Bone marrow (tissue), 2 donors: Measurements from ENCODE around the gene DLGAP5.
A peak's percentile ranks its signal among the peaks of the same experiment; 100 is the strongest.

Experiments used
- DNase-seq, 2 donors: peaks; one replicate each; lab custom pipeline; 2025; lab: John Stamatoyannopoulos, UW

The DLGAP5 gene

DNA sequence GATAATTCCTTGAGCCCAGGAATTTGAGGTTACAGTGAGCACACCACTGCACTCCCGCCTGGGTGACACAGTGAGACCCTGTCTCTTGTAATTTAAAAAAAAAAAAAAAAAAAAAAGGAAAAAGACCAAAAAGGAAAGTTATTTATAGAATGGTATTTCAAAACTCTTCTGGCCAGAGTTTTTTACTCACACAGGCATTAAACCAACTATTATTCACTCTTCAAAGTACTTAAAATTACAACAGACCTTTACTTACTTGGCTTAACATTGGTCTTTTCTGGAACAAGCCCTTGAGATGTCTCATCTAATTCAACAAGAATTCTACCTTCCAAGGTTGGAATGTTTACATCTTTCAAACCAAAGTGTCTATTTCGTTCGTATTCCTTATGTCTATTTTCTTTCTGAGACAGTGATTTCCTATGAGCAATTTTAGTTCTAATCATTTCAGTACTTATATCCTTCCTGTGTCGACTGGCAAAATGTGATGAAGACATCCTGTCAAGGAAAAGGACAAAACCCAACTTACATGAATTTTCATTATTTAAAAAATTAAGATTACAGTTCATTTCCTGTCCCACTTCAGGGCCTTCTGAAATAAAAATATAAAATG is 2.6 kb downstream of the DLGAP5 start:
- DNase-seq = no peak

DNA sequence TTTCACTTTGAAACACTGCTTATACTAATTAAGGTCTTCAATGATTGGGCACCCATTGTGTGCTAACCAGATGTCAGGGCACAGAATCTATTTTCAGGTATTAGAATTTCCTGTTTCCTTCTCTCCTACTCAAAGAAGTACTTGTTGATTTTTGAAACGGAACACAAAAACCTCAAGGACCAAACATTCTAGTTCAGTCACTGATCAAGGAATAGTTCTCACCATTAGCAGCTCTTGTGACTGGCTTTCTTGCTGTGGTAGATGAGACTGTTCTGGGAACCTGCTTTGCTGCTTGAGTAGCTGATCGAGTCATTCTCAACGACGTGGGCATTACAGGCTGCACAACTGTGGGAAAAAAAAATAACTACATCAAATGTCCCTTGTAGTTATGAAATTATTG is 11.0 kb downstream of the DLGAP5 start:
- DNase-seq = no peak

DNA sequence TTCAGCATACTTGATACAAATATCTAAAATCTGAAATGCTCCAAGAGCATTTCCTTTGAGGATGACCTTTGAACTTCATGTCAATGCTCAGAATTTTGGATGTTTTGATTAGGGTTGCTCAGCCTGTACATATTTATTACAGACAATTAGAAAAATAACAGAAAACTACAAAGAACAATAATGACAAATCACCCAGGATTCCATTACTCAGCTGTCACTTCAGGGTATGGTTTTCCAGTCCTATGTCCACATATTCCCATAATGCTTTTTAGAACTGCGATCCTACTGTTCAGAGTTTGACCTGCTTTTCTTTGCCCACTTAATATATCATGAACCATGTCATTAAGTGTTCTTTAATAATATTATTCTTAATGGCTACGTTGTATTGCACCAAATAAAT is 11.4 kb downstream of the DLGAP5 start:
- no peak for DNase-seq

DNA sequence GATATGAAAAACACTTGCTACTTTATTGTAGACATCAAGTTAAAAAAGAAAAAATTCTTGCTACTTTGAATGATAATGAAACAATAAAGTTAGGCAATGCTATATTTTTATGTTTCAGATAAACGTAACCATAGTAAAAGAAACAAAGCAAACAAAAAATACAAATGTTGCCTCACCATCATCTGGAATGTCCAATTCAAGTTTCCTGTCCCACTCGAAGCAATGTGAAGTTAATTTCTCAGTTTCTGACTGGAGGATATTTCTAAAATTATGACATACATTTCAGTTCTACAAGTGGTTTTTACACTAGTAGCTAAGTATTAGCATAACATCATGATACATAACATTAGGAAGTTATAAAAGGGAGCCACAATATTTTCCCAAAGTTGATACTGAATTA is 20.9 kb downstream of the DLGAP5 start:
- DNase-seq = no peak

DNA sequence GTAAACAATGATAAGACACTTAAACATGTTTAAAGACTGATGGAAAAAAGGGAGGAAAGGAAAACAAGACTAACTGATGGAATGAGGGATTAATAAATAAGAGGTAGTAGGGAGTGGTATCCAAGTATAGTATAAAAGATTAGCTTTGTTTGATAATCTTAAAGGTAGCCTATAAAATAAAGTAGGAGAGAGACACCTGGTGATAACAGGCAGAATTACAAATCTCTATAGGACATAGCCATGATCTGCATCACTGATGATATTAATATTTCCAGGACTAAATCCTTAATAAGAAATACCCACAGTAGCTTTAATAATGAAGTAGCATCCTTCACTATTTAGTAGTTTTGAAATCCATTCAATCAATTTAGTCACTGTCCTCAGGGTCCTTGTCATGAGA is 30.4 kb downstream of the DLGAP5 start:
- DNase-seq = peak in 1 of 2 donors; percentile 34

DNA sequence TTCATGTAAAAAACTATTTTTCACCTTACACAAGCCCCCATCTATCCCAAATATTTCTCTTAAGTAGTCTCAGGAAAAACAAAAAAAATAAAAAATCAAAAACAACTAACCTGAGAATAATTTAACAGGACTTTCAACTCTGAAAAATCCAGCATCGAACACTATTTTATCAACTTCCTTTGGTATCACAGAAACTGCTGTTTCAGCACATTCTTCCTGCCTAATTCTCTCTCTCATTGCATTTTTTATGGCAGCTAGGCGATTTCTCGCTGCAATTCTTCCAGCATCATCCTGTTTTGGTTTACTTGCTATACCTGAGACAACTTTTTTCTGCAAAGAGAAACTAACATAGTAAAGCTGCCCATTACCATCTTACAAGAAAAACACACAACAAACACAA is 33.0 kb downstream of the DLGAP5 start:
- DNase-seq = no peak

DNA sequence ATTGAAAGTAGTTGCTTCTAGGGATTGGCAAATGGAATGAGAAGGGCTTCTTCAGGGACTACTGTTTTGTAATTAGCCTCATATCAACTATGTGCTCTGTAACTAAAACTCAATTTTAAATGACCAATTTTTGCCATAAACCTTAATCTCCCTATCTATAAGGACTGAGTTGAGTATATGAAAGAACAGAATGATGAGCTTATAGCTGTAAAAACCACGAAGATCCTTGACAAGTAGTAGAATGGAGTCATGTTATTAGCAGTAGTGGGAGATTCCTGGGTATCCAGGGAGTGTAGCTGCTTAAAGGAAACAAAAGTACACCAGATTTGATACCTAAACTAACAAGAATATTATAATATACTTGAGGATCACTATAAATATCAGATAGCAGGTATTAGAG is 34.3 kb downstream of the DLGAP5 start:
- no peak for DNase-seq

DNA sequence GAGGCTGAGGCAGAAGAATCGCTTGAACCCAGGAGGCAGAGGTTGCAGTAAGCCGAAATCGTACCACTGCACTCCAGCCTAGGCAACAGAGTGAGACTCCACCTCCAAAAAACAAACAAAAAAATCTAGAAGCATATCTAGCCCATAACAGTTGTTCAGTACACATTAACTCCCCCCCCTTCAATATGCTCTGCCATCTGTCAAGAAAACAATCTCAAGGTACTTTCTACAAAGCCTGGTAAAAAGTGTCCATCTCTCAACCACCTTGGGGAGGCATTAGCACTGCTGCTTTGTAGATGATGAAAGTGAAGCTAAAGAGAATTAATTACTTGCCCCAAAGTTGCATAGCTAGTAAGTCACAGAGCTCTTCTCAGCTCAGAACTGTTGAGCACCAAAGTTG is 37.4 kb downstream of the DLGAP5 start:
- no peak for DNase-seq

DNA sequence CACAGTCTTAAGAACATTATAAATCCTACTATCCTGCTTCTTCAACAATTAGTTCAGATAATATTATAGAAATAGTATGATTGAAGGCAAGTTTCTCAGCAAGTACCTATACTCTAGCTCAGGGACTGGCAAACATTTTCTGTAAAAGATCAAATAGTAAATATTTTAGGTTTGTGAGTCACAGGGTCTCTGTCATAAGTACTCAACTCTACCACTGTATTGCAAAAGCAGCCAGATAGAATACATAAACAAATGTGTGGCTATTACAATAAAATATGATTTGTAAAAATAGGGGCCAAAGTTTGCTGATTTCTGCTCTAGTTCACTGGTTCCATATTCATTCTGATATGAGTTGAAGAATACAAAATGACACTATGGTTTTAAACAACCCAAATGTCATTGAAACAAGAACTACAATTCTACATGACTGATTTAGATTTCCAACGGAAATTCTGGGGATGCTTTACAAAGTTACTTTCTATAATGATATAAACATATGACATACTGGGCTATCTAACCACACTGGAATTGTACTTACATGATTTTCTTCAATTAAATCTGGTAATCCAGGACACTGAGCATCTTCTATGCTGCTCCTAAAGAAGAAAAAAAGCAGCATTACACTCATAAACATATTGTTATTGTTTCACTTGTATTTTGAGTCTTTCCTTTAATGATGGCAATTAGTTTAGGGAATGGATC is 39.2 kb downstream of the DLGAP5 start:
- DNase-seq = no peak

DNA sequence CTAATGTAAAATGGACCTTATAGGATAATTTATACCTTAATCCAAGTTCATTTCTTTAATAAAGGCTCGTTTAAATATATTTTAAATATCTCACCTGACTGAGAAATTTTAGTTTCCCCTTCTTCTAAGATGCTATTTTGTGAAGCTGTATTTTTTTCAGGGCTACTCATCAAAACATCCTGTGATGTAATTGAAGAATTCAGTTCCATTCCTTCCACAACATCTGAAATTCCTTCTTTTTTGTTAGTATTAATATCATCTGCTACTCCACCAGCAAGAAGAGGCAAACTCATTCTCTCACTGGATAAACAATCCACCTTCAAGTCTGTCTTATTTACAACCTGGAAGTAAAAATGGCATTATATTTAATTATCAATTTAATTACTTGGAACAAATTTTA is 39.8 kb downstream of the DLGAP5 start:
- DNase-seq = no peak

DNA sequence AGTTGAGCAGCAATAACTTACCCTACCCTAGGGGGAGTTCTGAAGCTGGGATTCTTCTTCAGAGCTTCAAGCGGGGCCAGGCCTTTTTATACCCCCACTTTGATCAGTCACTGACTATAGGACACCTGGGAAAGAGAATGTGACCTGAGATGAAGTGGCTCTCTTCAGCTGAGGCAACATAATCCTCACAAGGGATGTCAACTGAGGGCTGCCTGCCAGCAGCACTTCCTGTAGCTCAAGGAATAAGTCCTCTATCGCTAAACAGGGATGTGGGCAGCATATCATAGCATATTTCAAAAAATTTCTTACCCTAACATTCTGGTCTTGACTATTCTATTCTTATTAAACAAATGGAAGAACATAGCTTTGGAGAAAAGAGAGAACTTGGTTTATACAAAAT is 45.0 kb downstream of the DLGAP5 start:
- no peak for DNase-seq

DNA sequence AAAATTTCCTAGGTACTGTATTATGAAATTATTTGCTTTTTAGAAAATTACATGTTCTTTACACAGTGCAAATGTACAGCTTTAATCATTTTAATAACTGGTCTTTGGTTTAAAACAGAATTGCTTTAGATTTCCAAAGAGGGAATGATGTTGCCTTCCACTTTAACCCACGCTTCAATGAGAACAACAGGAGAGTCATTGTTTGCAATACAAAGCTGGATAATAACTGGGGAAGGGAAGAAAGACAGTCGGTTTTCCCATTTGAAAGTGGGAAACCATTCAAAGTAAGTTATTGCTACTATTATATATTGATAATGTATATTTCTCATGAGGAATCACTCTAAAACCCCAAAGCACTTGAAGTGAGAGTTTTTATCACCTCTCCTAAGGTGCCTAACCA is 48.9 kb downstream of the DLGAP5 start:
- DNase-seq = no peak

DNA sequence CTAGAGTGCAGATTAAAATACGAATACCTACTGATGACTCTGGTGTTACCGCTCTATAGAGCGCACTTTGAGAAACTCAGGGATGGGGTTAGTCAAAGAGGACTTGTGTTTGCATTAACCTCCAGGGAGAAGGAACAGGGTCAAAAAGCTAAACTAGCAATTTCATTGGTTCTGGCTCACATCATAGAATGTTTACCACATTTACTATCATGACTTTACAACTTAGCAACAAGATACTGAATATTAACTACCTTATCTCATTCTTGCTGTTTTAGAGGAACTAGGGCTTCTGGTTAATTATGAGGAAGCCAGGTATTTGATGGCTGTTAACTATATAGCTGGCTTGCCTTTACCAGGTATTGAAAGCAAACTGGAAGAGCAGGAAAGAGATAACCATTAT is 49.6 kb downstream of the DLGAP5 start:
- DNase-seq = no peak

DNA sequence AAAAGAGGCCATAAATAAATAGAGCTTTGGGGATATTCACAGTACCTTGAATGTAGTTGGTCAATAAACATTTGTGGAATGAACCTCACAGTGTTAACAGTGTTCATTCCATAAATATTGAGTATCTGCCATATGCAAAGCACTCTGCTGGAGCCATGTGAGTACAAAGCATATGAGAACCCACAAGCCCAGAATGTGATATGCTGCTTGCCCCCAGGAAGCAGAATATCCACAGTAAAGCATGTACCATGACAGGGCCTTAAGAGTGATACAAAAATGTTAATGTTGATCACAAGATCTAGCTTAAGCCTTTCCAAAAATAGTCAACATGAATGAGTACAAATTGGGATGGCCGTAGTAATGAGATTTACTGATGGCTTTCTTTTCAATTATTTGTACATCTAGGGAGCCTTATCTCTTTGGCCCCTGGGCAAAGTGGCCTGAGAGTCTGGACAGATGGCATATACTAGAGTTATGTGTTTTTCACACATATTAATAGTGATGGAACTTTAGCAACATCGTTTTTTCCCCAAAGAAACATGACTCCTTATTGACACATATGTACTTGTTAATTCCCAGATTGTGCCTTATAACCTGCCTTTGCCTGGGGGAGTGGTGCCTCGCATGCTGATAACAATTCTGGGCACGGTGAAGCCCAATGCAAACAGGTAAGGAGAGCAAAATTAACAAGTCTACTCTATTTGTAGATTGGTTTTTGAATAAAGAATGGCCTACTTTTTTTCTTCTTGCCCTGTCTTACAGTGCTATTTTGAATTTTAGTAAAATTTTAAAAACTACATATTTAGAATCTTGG is 51.5 kb downstream of the DLGAP5 start:
- no peak for DNase-seq

DNA sequence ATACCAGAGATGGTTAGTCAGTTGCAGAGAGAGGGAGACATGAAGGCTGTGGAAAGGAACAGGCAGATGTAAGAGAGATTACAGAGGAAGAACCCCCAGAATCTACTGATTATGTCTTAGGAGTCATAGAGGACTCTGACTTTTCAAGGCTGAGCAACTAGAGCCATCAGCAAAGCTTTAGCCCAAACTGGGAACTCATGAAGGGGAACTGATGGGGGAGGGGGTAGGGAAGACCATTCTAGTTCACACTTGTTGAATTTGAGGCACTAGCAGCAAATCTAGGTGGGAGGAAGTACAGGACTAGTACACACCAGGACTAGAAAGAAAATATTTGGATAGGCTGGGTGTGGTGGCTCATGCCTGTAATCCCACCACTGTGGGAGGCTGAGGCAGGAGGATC is 52.2 kb downstream of the DLGAP5 start:
- no peak for DNase-seq

DNA sequence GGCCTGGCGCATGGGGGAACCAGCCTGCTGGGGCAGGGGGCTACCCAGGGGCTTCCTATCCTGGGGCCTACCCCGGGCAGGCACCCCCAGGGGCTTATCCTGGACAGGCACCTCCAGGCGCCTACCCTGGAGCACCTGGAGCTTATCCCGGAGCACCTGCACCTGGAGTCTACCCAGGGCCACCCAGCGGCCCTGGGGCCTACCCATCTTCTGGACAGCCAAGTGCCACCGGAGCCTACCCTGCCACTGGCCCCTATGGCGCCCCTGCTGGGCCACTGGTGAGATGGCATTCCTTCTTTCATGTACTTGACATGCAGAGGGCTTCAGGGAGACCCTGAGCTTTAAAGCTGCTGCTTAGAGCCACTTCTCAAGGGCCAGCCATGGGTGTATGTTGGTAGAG is 53.3 kb downstream of the DLGAP5 start:
- DNase-seq = no peak

DNA sequence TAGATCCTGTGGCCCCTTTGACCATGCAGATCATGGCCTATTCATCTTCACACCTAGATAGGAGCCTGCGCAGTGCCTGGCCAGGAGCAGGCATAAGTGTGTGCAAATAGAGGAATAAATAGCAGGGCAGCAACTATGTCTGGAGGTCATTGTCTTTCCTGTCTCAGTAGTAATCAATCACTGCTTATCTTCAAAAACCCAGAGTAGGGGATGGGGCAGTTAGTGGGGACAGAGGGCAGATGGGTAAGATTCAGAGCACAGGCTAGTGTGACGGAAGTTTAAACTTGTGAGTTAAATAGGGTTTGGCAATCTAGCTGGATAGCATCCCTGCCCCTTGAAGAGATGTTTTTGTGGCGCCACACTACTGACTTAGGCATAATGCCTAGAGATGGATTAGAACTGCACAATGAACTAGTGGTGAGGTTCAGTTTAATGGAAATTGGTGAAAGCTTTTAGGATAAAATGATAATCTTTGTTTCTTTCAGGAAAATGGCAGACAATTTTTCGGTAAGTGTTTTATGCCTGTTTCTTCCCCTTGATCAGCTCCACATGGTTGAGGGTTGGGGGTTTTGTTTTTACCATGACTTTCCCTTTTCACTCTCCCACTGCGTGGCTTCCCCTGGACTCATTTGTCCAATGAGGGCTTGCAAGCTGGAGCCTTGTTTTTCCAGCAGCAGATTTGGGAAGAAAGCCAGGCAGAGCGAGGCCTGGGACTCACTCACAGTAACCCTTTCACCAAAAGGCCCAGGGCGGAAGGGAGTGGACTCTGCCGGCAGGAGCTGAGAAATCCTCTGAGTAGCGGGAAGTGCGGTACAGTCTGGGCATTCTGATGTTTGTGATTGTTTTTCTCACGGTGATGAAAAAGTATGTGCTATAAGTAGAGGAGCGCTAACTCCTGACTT is 54.2 kb downstream of the DLGAP5 start:
- DNase-seq = no peak

DNA sequence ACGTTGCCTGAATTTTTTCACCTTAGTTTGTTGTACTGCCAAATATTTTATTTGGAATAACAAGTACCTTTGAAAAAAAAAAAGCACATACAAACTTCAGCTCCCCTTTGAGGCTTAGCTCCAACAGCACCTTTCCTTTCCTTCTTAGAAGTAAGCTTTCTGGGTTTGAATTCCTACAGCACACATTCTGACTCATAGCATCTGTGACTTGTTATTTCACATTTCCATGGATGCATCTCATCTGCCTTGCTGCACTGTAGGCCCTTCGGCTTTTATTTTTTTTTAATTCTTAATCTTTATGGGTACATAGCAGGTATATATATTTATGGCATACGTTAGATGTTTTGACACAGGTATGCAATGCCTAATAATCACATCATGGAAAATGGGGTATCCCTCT is 55.1 kb downstream of the DLGAP5 start:
- DNase-seq = no peak

DNA sequence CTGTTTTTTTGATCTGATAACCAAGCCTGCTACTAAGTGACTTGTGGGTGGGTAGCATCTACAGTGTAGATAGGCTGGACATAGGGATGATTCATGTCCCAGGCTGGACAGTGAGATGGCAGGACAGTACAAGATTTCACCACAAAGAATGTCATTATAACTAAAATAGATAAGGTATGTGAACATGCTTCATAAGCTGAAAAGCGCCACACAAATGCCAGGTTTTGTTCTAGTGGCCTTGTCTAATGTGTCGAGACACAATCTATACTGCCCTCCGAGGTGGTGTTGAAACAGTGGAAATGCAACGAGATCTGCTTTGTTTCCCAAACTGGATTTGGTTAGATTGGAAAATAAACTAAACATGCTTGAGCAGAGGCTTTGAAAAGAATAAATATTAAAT is 58.0 kb downstream of the DLGAP5 start:
- DNase-seq = no peak

DNA sequence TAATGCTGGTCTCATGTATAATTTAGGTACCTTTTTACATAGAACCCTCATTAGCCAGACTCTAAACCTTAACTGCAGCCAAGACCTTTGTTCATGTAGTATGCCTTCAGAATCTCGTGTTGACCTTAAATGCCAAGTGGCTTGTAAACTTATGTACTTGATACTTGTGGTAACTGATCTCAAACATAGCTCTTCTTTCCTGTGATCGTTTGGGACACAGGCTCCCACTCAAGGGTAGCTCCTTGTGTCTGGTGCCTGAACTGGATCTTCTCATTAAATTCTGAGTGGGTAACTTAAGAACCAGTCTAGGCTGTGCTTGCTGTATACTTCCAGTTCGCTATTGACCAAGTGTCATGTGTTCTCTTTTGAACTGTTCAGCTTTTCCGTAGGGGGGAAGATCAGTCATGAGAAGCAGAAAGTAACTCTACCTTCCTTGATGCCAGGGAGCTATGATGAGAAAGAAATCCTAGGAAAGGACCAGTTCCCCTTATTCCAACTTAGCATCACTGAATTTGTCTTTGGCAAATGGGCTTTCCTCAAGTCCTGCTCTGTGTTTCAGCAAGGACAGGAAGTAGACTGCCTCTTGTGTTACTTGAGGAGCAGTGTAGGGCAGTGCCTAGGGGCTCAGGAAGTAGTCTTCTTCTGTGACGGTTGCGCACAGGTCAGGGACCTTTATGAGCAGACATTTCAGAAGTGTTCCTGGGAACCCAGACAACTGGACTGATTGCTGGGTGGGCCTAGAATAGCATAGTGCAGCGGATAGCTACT is 59.8 kb downstream of the DLGAP5 start:
- no peak for DNase-seq

DNA sequence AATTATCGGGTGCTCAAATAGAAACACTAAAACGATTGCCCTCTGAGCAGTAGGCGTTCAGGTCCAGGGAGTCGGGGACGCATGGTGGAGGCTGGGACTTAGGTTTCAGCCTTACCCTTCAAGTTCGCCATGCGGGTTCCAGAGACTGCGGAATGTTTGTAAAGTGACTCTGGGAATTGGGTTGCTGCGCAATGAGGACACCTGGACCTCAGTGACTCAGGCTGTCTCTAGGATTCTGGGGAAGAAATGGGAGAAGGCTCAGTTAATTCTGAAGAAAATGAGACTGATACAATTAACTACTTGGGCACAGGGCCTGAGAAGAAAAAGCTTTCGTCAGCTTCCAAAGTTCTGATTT is 61.2 kb downstream of the DLGAP5 start:
- DNase-seq = no peak
